ENCODE data around the gene FAM50A.

FAM50A gene

GRCh38 chrX:154459832-154460231 is 15.9 kb downstream of the FAM50A start:
- no peak for DNase-seq (ENCODE audit: low read depth)
- peak overlapping the region; percentile 75 for H3K4me3 ChIP-seq (ENCODE audit: low read depth, low read length)
- no peak for TF ChIP-seq CTCF (IDR thresholded peaks at IDR 0.05; ENCODE audit: low read depth, low read length, missing control alignments)

GRCh38 chrX:154460326-154460725 is 16.4 kb downstream of the FAM50A start:
- no peak overlapping the region for H3K4me3 ChIP-seq (ENCODE audit: low read depth, low read length)
- no peak for DNase-seq (ENCODE audit: low read depth)
- no peak for TF ChIP-seq CTCF (IDR thresholded peaks at IDR 0.05; ENCODE audit: low read depth, low read length, missing control alignments)

GRCh38 chrX:154462396-154462795 is 18.5 kb downstream of the FAM50A start:
- no peak for DNase-seq (ENCODE audit: low read depth)
- H3K4me3 ChIP-seq (ENCODE audit: low read depth, low read length) = no peak overlapping the region
- TF ChIP-seq CTCF (IDR thresholded peaks at IDR 0.05; ENCODE audit: low read depth, low read length, missing control alignments) = no peak

- no peak for TF ChIP-seq CTCF (IDR thresholded peaks at IDR 0.05; ENCODE audit: low read depth, low read length, missing control alignments)
- DNase-seq (ENCODE audit: low read depth) = no peak
- no peak overlapping the region for H3K4me3 ChIP-seq (ENCODE audit: low read depth, low read length)
Measured at GRCh38 chrX:154463611-154464220, 19.8 kb downstream of the FAM50A start.

GRCh38 chrX:154464806-154465365 is 20.9 kb downstream of the FAM50A start:
- H3K4me3 ChIP-seq (ENCODE audit: low read depth, low read length) = no peak overlapping the region
- no peak for DNase-seq (ENCODE audit: low read depth)
- no peak for TF ChIP-seq CTCF (IDR thresholded peaks at IDR 0.05; ENCODE audit: low read depth, low read length, missing control alignments)

- no peak overlapping the region for H3K4me3 ChIP-seq (ENCODE audit: low read depth, low read length)
- TF ChIP-seq CTCF (IDR thresholded peaks at IDR 0.05; ENCODE audit: low read depth, low read length, missing control alignments) = no peak
- no peak for DNase-seq (ENCODE audit: low read depth)
Measured at GRCh38 chrX:154465601-154466000, 21.7 kb downstream of the FAM50A start.

- no peak overlapping the region for H3K4me3 ChIP-seq (ENCODE audit: low read depth, low read length)
- TF ChIP-seq CTCF (IDR thresholded peaks at IDR 0.05; ENCODE audit: low read depth, low read length, missing control alignments) = no peak
- DNase-seq (ENCODE audit: low read depth) = no peak
Measured at GRCh38 chrX:154466036-154466435, 22.1 kb downstream of the FAM50A start.

All from GM12864 (cell line).